Left renal cortex interstitium (tissue), 4 donors: ENCODE measurements around the gene GRPEL1. TPM values are rescaled to one million over a fixed set of nuclear protein-coding genes. Genes with fewer than 3 reads are reported as not detected.

ENCODE experiments used
- DNase-seq, 4 donors: peaks; one replicate each; pipeline ENCODE4 v3.0.0-alpha.2; 2013; ENCODE audit warnings: low read depth in 4 of 4, low spot score in 2 of 4, missing footprints in 1 of 4
- polyA plus RNA-seq, 4 donors: library from polyadenylated mRNA; unstranded; fragments of 120-200 nt; gene quantifications; one replicate each; pipeline ENCODE4 v1.2.1, GENCODE V29; 2013; ENCODE audit not compliant: insufficient read length in 4 of 4

The GRPEL1 gene
- polyA plus RNA-seq, 4 donors, result 28.1 to 38.8 (median 34.5) TPM

DNA sequence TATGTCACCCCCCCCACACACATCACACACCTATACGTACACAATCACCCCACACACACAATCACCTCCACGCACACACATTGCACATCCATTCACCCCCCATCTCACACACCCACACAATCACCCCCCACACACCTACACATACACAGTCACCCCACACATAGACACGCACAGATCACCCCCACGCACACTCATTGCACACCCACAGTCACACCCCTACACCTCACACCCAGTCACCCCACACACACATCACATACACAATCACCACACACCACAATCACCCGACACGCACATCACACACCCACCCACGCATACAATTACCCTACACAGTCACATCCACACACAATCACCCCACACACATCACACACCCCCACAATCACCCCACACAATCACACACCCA, 40.6 kb downstream of the GRPEL1 start:
- DNase-seq, result no peak

GRCh38 chr4:7026107-7026506, 41.8 kb downstream of the GRPEL1 start:
- DNase-seq, result no peak

DNA sequence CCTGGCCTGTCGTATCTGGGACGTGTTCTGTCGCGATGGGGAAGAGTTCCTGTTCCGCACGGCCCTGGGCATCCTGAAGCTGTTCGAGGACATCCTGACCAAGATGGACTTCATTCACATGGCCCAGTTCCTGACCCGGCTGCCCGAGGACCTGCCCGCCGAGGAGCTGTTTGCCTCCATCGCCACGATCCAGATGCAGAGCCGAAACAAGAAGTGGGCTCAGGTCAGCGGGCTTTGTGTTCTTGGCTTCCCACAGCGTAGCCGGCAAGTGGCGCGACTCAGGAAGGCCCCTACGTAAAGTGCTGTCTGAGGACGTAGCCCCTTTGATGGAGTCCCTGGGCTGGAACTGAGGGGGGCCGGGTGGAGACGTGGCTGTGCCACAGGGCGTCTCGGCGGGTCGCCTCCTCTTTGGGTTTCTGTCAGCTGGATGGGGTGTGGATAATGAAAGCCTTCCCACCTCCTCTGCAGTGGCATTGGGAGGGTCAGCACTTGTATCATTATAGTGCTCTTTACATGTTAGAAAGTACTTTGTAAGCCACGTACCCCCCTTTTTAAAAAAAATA, 42.7 kb downstream of the GRPEL1 start:
- DNase-seq, result no peak

DNA sequence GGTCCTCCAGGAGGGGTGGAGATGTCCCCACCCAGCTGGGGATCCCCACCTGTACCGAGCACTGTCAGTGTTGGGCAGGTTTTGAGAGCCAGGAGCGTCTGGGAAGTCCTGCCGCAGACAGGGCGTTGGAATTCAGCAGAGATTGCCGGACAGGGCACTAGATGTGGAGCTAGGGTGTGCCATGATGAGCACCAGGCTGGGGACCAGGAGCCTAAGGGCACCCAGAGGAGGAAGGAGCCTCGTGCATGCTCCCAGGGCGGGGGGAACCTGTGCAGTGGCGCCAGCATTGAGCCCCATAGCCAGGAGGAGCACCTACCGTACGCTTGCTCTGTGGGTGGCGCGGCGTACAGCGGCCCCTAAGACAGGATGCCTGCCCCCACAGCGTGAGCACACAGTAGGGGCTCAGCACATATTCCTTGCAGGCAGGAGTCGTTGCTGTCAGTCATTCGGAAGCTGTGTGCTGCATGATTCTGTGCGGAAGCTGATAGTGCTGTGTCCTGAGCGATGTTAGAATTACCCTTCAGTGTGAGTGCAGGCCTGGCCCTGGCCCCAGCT, 43.5 kb downstream of the GRPEL1 start:
- DNase-seq, result no peak

DNA sequence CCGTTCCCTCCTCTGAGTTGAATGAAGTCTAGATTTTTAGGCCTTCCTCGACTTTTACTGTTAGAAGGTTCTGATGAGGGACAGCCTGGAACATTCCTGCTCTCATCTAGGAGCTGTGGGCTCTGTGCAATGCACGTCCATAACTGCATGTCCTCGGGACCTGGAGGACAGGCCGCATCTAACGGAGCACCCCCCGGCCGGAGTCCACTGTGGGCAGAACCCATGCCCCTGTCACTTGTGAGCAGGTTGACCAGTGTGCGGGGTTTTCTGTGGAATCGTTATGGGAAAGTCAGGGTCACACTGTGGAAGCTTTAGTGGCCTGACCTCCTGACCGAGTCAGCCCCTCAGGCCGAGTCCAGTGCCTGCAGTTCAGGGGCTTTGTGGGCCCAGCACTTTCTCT, 44.0 kb downstream of the GRPEL1 start:
- no peak for DNase-seq

- DNase-seq, result no peak
Observed at GRCh38 chr4:7023486-7023885, 44.4 kb downstream of the GRPEL1 start.

DNA sequence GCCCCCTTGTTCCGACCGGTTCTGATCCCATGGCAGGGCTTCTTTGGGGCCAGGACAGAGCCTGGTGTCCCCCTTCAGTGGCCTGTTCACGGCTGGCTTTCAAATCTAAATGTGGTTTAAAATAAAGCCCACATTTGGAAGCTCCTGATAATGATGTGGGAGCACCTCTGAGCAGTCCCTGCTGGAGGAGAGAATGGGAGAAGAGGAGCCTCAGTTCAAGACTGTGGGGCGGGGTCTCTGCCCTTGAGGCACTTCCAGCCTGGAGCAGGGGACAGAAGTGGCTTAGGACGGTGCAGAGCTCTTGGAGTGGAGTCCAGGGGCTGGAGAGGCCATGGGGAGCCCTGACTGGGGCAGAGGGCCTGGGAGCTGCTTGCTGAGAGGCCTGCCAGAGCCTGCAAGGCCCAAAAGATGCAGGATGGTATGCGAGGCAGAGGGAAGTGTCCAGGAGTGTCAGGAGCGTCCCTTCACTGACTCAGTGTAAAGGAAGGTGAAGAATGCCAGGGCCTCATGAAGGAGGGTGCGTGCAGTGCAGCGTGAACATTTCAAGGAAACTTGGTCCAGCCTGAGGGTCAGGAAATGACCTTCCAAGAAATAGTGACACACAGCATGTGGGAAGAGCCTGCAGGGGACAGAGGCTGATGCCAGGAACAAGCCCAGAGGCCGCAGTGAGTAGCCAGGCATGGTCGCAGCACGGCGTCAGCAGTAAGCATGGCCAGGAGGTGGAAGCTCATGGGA, 45.8 kb downstream of the GRPEL1 start:
- no peak for DNase-seq

DNA sequence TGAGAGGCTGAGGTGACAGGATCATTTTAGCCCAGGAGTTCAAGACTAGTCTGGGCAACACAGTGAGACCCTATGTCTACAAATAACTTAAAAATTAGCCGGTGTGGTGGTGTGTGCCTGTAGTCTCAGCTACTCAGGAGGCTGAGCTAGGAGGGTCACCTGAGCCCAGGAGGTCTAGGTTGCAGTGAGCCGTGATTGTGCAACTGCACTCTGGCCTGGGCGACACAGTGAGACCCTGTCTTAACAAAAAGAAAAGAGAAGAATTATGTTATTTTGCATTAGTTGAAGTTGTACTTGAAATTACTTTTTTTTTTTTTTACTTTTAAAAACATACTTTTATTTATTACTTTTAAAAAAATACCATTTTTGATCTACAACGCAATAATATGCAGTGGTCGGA, 46.5 kb downstream of the GRPEL1 start:
- no peak for DNase-seq

DNA sequence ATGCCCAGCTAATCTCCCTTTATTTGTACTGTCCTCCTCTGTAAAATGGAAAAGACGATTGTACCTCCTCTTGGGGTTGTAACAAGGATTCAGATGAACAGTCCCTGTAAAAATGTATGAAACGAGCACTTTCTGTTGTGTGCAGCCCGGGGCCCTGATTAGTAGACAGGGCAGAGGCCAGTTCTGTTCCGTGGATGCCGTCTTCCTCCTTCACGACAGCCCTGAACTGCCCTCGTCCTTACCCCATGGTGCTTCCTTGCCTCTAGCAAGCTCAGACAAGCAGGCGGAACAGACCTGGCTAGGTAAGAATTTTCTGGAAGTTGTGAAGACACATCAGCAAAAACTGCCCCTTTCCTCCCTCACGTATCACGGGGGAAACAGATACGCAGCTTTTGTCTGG, 47.0 kb downstream of the GRPEL1 start:
- DNase-seq, result no peak

GRCh38 chr4:7020290-7020689, 47.6 kb downstream of the GRPEL1 start:
- DNase-seq, result no peak

- DNase-seq, result no peak
Observed at GRCh38 chr4:7019367-7019766, 48.5 kb downstream of the GRPEL1 start.

- no peak for DNase-seq
Observed at GRCh38 chr4:7018281-7018680, 49.6 kb downstream of the GRPEL1 start.

GRCh38 chr4:7017446-7018048, 50.3 kb downstream of the GRPEL1 start:
- DNase-seq, result no peak

- DNase-seq, result no peak
Observed at GRCh38 chr4:7016512-7016911, 51.4 kb downstream of the GRPEL1 start.

DNA sequence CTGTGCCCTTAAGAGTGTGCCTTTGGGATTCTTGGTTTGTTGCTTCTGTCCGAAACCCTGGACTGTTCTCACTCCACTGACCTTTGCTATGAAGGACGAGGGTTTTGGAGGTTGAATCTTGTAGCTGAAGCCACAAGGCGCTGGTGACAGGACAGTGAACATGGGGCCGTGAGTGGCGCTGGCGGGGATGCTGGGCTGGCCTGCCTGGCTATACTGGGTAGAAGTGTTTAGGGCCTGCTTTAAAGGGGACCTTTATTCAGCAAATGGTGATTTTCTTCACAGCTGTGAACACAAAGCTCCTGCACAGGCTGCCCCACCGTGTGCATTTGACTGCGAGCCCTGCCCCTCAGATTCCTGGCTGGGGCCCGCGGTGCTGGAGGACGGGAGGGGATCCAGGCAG, 51.8 kb downstream of the GRPEL1 start:
- DNase-seq, result no peak

- DNase-seq, result no peak
Observed at GRCh38 chr4:7015383-7016035, 52.4 kb downstream of the GRPEL1 start.

GRCh38 chr4:7014815-7015214, 53.0 kb downstream of the GRPEL1 start:
- DNase-seq, result no peak

GRCh38 chr4:7013175-7013574, 54.7 kb downstream of the GRPEL1 start:
- no peak for DNase-seq

DNA sequence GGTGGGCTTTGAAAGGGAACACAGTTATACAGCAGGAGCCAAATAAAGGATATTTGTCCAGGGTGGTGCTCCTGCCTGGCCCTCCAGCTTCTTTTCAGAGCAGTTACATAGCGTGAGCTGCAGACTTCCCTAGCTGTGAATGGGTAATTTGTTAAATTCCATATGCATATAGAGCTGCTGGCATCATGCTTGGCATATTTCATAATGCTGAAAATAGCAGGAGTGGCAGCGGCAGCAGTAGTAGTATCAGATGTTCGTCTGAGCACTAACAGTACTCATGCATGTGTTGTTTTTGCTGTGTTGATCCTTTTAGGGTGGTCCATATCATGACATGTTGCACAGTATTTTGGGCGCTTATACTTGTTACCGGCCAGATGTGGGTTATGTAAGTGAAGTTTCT, 58.3 kb downstream of the GRPEL1 start:
- no peak for DNase-seq
